HepG2 (cell line): ENCODE data around the gene LIME1. TPM values are rescaled to one million over a fixed set of nuclear protein-coding genes. Genes with fewer than 3 reads are reported as not detected.

ENCODE experiments used
- AGO1 ChIP-seq: fragments of 200-400 bp; formaldehyde crosslinking; IDR thresholded peaks from 2 replicates; pipeline ENCODE4 v1.6.1; 2017; ENCODE audit warnings: mild to moderate bottlenecking, low read depth, low read length, moderate library complexity; ENCODE audit not compliant: poor library complexity, severe bottlenecking
- EP300 ChIP-seq, 3 experiments: sonication (generic) in 1 of 3; formaldehyde crosslinking in 1 of 3; IDR thresholded peaks; 2 replicates each; pipeline versions ENCODE4 v1.5.1 to v1.6.1; 2011 to 2020; ENCODE audit warnings: low read depth in 2 of 3, low read length in 2 of 3, borderline replicate concordance in 1 of 3, improper control_type of control experiment in 1 of 3, mild to moderate bottlenecking in 1 of 3, missing genetic modification reagents in 1 of 3, moderate library complexity in 1 of 3
- FIP1L1 ChIP-seq: fragments of 200-400 bp; formaldehyde crosslinking; IDR thresholded peaks from 2 replicates; pipeline ENCODE4 v1.6.1; 2018; ENCODE audit warnings: low read depth, mild to moderate bottlenecking, low read length, moderate library complexity, borderline replicate concordance; ENCODE audit not compliant: insufficient read depth
- FLYWCH1 ChIP-seq: sonication (generic); formaldehyde crosslinking; IDR thresholded peaks from 2 replicates; pipeline ENCODE4 v1.8.1; 2023; ENCODE audit warnings: mild to moderate bottlenecking, missing genetic modification reagents
- KDM1A ChIP-seq: IDR thresholded peaks from 2 replicates; pipeline ENCODE4 v1.6.1; 2016; ENCODE audit warnings: missing compliant biosample characterization
- NAIF1 ChIP-seq: sonication (generic); formaldehyde crosslinking; IDR thresholded peaks from 2 replicates; pipeline ENCODE4 v1.5.0; 2020; ENCODE audit warnings: mild to moderate bottlenecking, missing genetic modification reagents, borderline replicate concordance
- NFATC3 ChIP-seq: sonication (generic); formaldehyde crosslinking; IDR thresholded peaks from 2 replicates; pipeline ENCODE4 v1.5.1; 2020; ENCODE audit warnings: mild to moderate bottlenecking, missing genetic modification reagents
- POLR2G ChIP-seq: fragments of 200-400 bp; formaldehyde crosslinking; IDR thresholded peaks from 2 replicates; pipeline ENCODE4 v1.6.1; 2018; ENCODE audit warnings: mild to moderate bottlenecking, low read depth, low read length, moderate library complexity
- PPARG ChIP-seq: conservative IDR thresholded peaks from 2 replicates; pipeline ENCODE4 v1.6.1; 2016; ENCODE audit warnings: missing biosample characterization, missing genetic modification reagents
- REPIN1 ChIP-seq: sonication (generic); formaldehyde crosslinking; IDR thresholded peaks from 2 replicates; pipeline ENCODE4 v1.8.0; 2022; ENCODE audit warnings: missing genetic modification reagents, low read depth, mild to moderate bottlenecking, borderline replicate concordance
- SALL1 ChIP-seq: sonication (generic); formaldehyde crosslinking; IDR thresholded peaks from 2 replicates; pipeline ENCODE4 v1.8.0; 2022; ENCODE audit warnings: mild to moderate bottlenecking, missing genetic modification reagents
- SATB2 ChIP-seq: sonication (generic); formaldehyde crosslinking; IDR thresholded peaks from 2 replicates; pipeline ENCODE4 v1.5.0; 2020; ENCODE audit warnings: missing genetic modification reagents
- SETDB1 ChIP-seq: sonication (generic); formaldehyde crosslinking; IDR thresholded peaks from 2 replicates; pipeline ENCODE4 v1.5.1; 2020; ENCODE audit warnings: missing genetic modification reagents, mild to moderate bottlenecking, borderline replicate concordance
- SMARCC2 ChIP-seq: fragments of 450-650 bp; IDR thresholded peaks from 2 replicates; pipeline ENCODE4 v1.6.1; 2017; ENCODE audit warnings: antibody characterized with exemption, mild to moderate bottlenecking
- SNAPC2 ChIP-seq: sonication (generic); formaldehyde crosslinking; IDR thresholded peaks from 2 replicates; pipeline ENCODE4 v1.8.1; 2022; ENCODE audit warnings: mild to moderate bottlenecking, missing genetic modification reagents
- SP1 ChIP-seq, 2 experiments: fragments of 450-650 bp in 1 of 2; sonication (generic) in 1 of 2; formaldehyde crosslinking in 1 of 2; IDR thresholded peaks; 2 replicates each; pipeline versions ENCODE4 v1.4.0 to v1.6.1; 2016 to 2020; ENCODE audit warnings: missing genetic modification reagents in 1 of 2
- TBP ChIP-seq: sonication (generic); formaldehyde crosslinking; IDR thresholded peaks from 2 replicates; pipeline ENCODE4 v1.5.0; 2020; ENCODE audit warnings: missing genetic modification reagents
- ZBTB3 ChIP-seq: sonication (generic); formaldehyde crosslinking; IDR thresholded peaks from 2 replicates; pipeline ENCODE4 v1.4.0; 2020; ENCODE audit warnings: low read depth, mild to moderate bottlenecking, moderate library complexity, missing genetic modification reagents, borderline replicate concordance
- ZBTB7A ChIP-seq: sonication (generic); formaldehyde crosslinking; IDR thresholded peaks from 2 replicates; pipeline ENCODE4 v1.8.0; 2022; ENCODE audit warnings: mild to moderate bottlenecking, missing genetic modification reagents
- ZNF121 ChIP-seq: sonication (generic); formaldehyde crosslinking; IDR thresholded peaks from 2 replicates; pipeline ENCODE4 v1.5.0; 2020; ENCODE audit warnings: mild to moderate bottlenecking, missing genetic modification reagents
- ZNF350 ChIP-seq: sonication (generic); formaldehyde crosslinking; IDR thresholded peaks from 2 replicates; pipeline ENCODE4 v1.4.0; 2020; ENCODE audit warnings: mild to moderate bottlenecking, low read depth, missing genetic modification reagents, borderline replicate concordance
- polyA plus RNA-seq, 8 experiments: library from polyadenylated mRNA; depleted of rRNA in 3 of 8; stranded (reverse) in 7 of 8; unstranded in 1 of 8; fragments of >200 nt; fragmentation: Illumina TruSeq in 4 of 8; extraction: Trizol in 4 of 8; gene quantifications; 2 replicates each; pipeline versions ENCODE4 v1.2.1 to v1.2.3, GENCODE V29; 2011 to 2016; ENCODE audit warnings: low read depth in 4 of 8, missing spikeins in 1 of 8, mixed read lengths in 1 of 8; ENCODE audit not compliant: insufficient read depth in 1 of 8
- total RNA-seq, 5 experiments: library from RNA; depleted of rRNA; stranded (reverse); fragments of >200 nt; fragmentation: Illumina TruSeq; extraction: Trizol; gene quantifications; 2 replicates each; pipeline ENCODE4 v1.2.3, GENCODE V29; 2016; ENCODE audit warnings: low read depth in 1 of 5
- TF ChIP-seq, protein P1 (sequence below): sonication (generic); formaldehyde crosslinking; IDR thresholded peaks from 2 replicates; pipeline ENCODE4 v1.4.0; 2020; ENCODE audit warnings: missing genetic modification reagents
- TF ChIP-seq, protein P2 (sequence below): sonication (generic); formaldehyde crosslinking; conservative IDR thresholded peaks from 2 replicates; pipeline ENCODE4 v1.5.0; 2020; ENCODE audit warnings: missing genetic modification reagents
- TF ChIP-seq, protein P3 (sequence below): sonication (generic); formaldehyde crosslinking; IDR thresholded peaks from 2 replicates; pipeline ENCODE4 v1.8.1; 2023; ENCODE audit warnings: missing genetic modification reagents, inconsistent platforms, borderline replicate concordance
- TF ChIP-seq, protein P4 (sequence below): IDR thresholded peaks from 2 replicates; pipeline ENCODE4 v1.6.1; 2016; ENCODE audit warnings: mild to moderate bottlenecking, missing biosample characterization, missing genetic modification reagents

Gene LIME1
- total and polyA plus RNA-seq, 2 of the 13 experiments (the other 11 are each of a cell fraction or from before 2014, with no cell fraction given), result 13.0 to 61.5 TPM

DNA sequence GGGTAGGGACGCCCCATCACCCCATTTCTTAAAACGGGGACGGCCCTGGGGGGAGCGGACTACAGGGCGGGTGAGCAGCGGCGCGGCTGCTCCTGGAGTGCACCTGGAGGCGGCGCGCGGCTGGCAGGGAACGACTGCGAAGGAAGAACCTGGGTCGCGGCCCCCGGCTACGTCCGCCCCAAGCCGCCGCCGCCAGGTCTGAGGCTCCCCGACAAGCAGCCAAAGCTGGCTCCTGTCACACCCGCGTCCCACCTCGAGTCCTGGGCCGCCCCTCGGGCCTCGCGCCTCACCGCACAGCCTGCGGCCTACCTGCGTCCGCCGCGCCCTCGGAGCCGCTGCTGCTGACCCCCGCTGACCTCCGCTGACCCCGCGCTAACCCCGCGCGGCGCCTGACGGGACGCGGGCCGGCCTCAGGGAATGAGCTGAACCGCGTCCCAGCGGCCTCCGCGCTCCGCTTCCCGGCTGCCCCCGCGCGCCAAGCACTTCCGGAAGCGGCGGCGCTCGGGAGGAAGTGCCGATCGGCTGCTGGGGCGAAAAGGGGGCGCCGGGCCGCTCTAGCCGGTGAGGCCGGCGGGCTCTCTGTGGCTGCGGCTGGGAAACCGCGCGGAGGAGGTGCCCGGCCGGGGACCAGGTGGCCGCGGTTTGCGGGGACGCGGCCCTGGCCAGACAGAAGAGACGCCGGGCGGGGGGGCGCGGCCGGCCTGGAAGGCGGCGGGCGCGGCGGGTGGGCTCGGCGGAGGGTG, 28.7 kb upstream of the LIME1 start, which contains the start of the genes ARFRP1 and ZGPAT (continued):
- TF ChIP-seq, protein P1, sequence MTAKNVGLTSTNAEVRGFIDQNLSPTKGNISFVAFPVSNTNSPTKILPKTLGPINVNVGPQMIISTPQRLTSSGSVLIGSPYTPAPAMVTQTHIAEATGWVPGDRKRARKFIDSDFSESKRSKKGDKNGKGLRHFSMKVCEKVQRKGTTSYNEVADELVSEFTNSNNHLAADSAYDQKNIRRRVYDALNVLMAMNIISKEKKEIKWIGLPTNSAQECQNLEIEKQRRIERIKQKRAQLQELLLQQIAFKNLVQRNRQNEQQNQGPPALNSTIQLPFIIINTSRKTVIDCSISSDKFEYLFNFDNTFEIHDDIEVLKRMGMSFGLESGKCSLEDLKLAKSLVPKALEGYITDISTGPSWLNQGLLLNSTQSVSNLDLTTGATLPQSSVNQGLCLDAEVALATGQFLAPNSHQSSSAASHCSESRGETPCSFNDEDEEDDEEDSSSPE, result peak; percentile 91
- peak; percentile 41 for TF ChIP-seq AGO1
- no peak for TF ChIP-seq SMARCC2
- TF ChIP-seq KDM1A (CRISPR knock-in tag), result peak; percentile 81; the same call in 1 of the 2 replicates
- TF ChIP-seq ZNF350 (CRISPR knock-in tag), result peak; percentile 16; the same call in 1 of the 2 replicates
- no peak; the same call in 1 of the 2 replicates for TF ChIP-seq ZNF121 (CRISPR knock-in tag)
- no peak for TF ChIP-seq NFATC3 (CRISPR knock-in tag)
- TF ChIP-seq, protein P2, sequence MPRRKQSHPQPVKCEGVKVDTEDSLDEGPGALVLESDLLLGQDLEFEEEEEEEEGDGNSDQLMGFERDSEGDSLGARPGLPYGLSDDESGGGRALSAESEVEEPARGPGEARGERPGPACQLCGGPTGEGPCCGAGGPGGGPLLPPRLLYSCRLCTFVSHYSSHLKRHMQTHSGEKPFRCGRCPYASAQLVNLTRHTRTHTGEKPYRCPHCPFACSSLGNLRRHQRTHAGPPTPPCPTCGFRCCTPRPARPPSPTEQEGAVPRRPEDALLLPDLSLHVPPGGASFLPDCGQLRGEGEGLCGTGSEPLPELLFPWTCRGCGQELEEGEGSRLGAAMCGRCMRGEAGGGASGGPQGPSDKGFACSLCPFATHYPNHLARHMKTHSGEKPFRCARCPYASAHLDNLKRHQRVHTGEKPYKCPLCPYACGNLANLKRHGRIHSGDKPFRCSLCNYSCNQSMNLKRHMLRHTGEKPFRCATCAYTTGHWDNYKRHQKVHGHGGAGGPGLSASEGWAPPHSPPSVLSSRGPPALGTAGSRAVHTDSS (CRISPR knock-in tag), result peak; percentile 100
- TF ChIP-seq FLYWCH1, result no peak
- TF ChIP-seq NAIF1, result no peak
- peak; percentile 100 for TF ChIP-seq TBP (CRISPR knock-in tag)
- TF ChIP-seq POLR2G, result peak; percentile 93
- TF ChIP-seq SETDB1 (CRISPR knock-in tag), result no peak
- peak; percentile 40 to 42; a peak in 2 of 4 replicates for TF ChIP-seq EP300 (IDR thresholded peaks at IDR 0.05; ENCODE audit: low read depth in 2 of 2, low read length in 2 of 2)
- peak; percentile 64 for TF ChIP-seq EP300 (CRISPR knock-in tag; IDR thresholded peaks at IDR 0.05; ENCODE audit: borderline replicate concordance)
- TF ChIP-seq SATB2 (CRISPR knock-in tag), result peak; percentile 85; the same call in 1 of the 2 replicates
- no peak for TF ChIP-seq SP1 (IDR thresholded peaks at IDR 0.05)
- peak; percentile 68 for TF ChIP-seq SP1 (CRISPR knock-in tag; IDR thresholded peaks at IDR 0.05)
- TF ChIP-seq SALL1 (CRISPR knock-in tag), result peak; percentile 95
- TF ChIP-seq, protein P3, sequence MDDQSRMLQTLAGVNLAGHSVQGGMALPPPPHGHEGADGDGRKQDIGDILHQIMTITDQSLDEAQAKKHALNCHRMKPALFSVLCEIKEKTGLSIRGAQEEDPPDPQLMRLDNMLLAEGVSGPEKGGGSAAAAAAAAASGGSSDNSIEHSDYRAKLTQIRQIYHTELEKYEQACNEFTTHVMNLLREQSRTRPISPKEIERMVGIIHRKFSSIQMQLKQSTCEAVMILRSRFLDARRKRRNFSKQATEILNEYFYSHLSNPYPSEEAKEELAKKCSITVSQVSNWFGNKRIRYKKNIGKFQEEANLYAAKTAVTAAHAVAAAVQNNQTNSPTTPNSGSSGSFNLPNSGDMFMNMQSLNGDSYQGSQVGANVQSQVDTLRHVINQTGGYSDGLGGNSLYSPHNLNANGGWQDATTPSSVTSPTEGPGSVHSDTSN (CRISPR knock-in tag), result 0 out of 2 replicates have a peak, but pooled peaks have one; percentile 19
- peak; percentile 83 for TF ChIP-seq ZBTB7A (CRISPR knock-in tag)
- TF ChIP-seq SNAPC2, result peak; percentile 95
- peak; percentile 85 for TF ChIP-seq PPARG
- TF ChIP-seq FIP1L1, result peak; percentile 57; the same call in 1 of the 2 replicates
- TF ChIP-seq ZBTB3 (CRISPR knock-in tag), result peak; percentile 75; the same call in 1 of the 2 replicates
- TF ChIP-seq, protein P4, sequence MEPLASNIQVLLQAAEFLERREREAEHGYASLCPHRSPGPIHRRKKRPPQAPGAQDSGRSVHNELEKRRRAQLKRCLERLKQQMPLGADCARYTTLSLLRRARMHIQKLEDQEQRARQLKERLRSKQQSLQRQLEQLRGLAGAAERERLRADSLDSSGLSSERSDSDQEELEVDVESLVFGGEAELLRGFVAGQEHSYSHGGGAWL, result peak; percentile 97
- peak; percentile 93 for TF ChIP-seq REPIN1
